DND-41 (cell line): ENCODE data around the gene PLS3.

ENCODE experiments used
- ATAC-seq: fragments of 200-7000 bp; cut with Tn5 transposase; 3 replicates; pipeline ENCODE4 v1.9.1; 2021; ENCODE audit warnings: low read depth; ENCODE audit not compliant: insufficient read depth
- DNase-seq: peaks from one replicate; pipeline ENCODE4 v3.0.0-alpha.2; 2020
- H2AFZ ChIP-seq: 2 replicates; pipeline ENCODE4 v1.6.0; 2012; ENCODE audit warnings: low read depth, low read length
- H3K27ac ChIP-seq: 2 replicates; pipeline ENCODE4 v1.5.1; 2012; ENCODE audit warnings: low read length, inconsistent platforms
- H3K27me3 ChIP-seq: fragments of 200-600 bp; sonication (generic); 2 replicates; pipeline ENCODE4 v1.6.0; 2012; ENCODE audit warnings: low read length, mild to moderate bottlenecking, inconsistent platforms; ENCODE audit not compliant: insufficient read depth, poor library complexity
- H3K36me3 ChIP-seq: 2 replicates; pipeline ENCODE4 v1.5.1; 2012; ENCODE audit warnings: low read length, inconsistent platforms; ENCODE audit not compliant: insufficient read depth
- H3K4me1 ChIP-seq: 2 replicates; pipeline ENCODE4 v1.5.1; 2012; ENCODE audit warnings: mild to moderate bottlenecking, low read length; ENCODE audit not compliant: insufficient read depth
- H3K4me2 ChIP-seq: 2 replicates; pipeline ENCODE4 v1.6.0; 2012; ENCODE audit warnings: mild to moderate bottlenecking, moderate library complexity, low read length, inconsistent platforms; ENCODE audit not compliant: insufficient read depth
- H3K4me3 ChIP-seq, 2 experiments: fragments of 200-600 bp in 1 of 2; shearing (Covaris generic) in 1 of 2; 2 replicates each; pipeline ENCODE4 v1.5.1; 2012 to 2016; ENCODE audit warnings: inconsistent platforms in 2 of 2, low read length in 2 of 2, mild to moderate bottlenecking in 2 of 2, low read depth in 1 of 2, moderate library complexity in 1 of 2
- H3K79me2 ChIP-seq: 2 replicates; pipeline ENCODE4 v1.6.0; 2012; ENCODE audit warnings: low read length, inconsistent platforms; ENCODE audit not compliant: insufficient read depth
- H3K9ac ChIP-seq: 2 replicates; pipeline ENCODE4 v1.6.0; 2012; ENCODE audit warnings: low read depth, mild to moderate bottlenecking, inconsistent platforms, low read length, moderate library complexity
- H3K9me3 ChIP-seq: 2 replicates; pipeline ENCODE4 v1.5.1; 2012; ENCODE audit warnings: low read length, moderate library complexity, mild to moderate bottlenecking, inconsistent platforms; ENCODE audit not compliant: insufficient read depth, severe bottlenecking
- H4K20me1 ChIP-seq: 2 replicates; pipeline ENCODE4 v1.6.0; 2012; ENCODE audit warnings: low read length; ENCODE audit not compliant: insufficient read depth
- EZH2 ChIP-seq: IDR thresholded peaks from 3 replicates; pipeline ENCODE4 v1.6.1; 2012; ENCODE audit warnings: borderline replicate concordance, low read depth, mild to moderate bottlenecking, moderate library complexity, low read length, inconsistent platforms; ENCODE audit not compliant: severe bottlenecking
- TF ChIP-seq, protein P1 (sequence below): IDR thresholded peaks from 2 replicates; pipeline ENCODE4 v1.5.1; 2012; ENCODE audit warnings: borderline replicate concordance, low read length, moderate library complexity, mild to moderate bottlenecking; ENCODE audit not compliant: poor library complexity, severe bottlenecking; ENCODE audit errors: extremely low read depth

PLS3 gene

DNA sequence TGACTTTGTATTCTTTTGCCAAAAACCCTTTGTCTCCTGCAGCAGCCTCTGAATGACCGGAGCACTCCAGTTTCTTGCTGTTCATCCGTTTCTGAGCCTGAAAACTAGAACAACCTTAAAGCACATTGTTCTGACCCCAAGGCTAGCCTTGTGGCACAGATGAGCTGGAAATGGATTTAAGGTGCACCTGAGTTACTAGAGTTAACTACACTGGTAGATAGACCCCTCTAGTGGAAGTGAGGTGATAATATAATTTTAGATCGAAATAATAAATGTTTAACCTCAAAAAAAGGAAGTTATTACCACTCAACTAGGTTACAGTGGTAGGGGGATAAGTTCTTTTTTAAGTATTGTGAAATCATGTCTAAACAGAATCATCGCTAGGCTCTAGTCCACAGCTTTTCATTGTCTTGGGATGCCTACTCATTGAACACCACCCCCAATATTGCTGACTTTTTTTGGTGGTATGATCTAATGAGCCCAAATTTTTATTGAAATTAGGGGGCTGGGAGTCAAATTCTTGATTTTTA, 2.7 kb downstream of the PLS3 start:
- no peak for TF ChIP-seq EZH2
- TF ChIP-seq, protein P1, sequence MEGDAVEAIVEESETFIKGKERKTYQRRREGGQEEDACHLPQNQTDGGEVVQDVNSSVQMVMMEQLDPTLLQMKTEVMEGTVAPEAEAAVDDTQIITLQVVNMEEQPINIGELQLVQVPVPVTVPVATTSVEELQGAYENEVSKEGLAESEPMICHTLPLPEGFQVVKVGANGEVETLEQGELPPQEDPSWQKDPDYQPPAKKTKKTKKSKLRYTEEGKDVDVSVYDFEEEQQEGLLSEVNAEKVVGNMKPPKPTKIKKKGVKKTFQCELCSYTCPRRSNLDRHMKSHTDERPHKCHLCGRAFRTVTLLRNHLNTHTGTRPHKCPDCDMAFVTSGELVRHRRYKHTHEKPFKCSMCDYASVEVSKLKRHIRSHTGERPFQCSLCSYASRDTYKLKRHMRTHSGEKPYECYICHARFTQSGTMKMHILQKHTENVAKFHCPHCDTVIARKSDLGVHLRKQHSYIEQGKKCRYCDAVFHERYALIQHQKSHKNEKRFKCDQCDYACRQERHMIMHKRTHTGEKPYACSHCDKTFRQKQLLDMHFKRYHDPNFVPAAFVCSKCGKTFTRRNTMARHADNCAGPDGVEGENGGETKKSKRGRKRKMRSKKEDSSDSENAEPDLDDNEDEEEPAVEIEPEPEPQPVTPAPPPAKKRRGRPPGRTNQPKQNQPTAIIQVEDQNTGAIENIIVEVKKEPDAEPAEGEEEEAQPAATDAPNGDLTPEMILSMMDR, result no peak
- H4K20me1 ChIP-seq, result no peaks in the 10 kb centered on the region
- H3K4me3 ChIP-seq, result no peak overlapping the region
- no peak overlapping the region for H3K27ac ChIP-seq
- no peaks in the 10 kb centered on the region for H3K79me2 ChIP-seq
- no peaks in the 10 kb centered on the region for H3K36me3 ChIP-seq
- ATAC-seq, result no peak
- H3K4me2 ChIP-seq, result no peak overlapping the region
- H3K9ac ChIP-seq, result no peak overlapping the region
- DNase-seq, result no peak
- no peaks in the 10 kb centered on the region for H3K4me1 ChIP-seq
- no peaks in the 10 kb centered on the region for H3K9me3 ChIP-seq
- no peak overlapping the region for H2AFZ ChIP-seq
- no peaks in the 10 kb centered on the region for H3K27me3 ChIP-seq

DNA sequence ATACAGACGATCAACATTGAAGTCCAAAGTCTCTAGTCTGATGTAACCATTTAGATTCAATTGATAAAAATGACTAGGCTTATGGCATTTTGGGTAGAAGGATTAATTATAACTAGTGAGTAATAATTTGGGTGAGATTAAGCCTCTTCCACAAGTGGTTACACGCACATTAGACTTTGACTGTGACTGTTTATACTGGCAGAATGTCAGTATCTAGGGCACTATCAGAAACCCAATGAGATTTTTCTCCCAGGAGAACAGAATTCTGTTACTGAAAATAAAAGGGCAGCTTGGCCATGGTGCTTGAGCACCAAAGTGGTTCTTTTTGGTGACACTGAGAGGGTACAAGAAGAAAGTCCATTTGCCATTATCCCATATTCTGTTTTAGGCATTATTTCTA, 3.3 kb downstream of the PLS3 start:
- H4K20me1 ChIP-seq, result no peaks in the 10 kb centered on the region
- no peak for TF ChIP-seq EZH2
- TF ChIP-seq, protein P1, result no peak
- H3K4me3 ChIP-seq, result no peak overlapping the region
- H3K27me3 ChIP-seq, result no peaks in the 10 kb centered on the region
- no peak overlapping the region for H3K4me2 ChIP-seq
- H3K9me3 ChIP-seq, result no peaks in the 10 kb centered on the region
- no peaks in the 10 kb centered on the region for H3K36me3 ChIP-seq
- H3K27ac ChIP-seq, result no peak overlapping the region
- H2AFZ ChIP-seq, result no peak overlapping the region
- ATAC-seq (no peak), DNase-seq (no peak)
- H3K4me1 ChIP-seq, result no peaks in the 10 kb centered on the region
- H3K9ac ChIP-seq, result no peak overlapping the region
- no peaks in the 10 kb centered on the region for H3K79me2 ChIP-seq

DNA sequence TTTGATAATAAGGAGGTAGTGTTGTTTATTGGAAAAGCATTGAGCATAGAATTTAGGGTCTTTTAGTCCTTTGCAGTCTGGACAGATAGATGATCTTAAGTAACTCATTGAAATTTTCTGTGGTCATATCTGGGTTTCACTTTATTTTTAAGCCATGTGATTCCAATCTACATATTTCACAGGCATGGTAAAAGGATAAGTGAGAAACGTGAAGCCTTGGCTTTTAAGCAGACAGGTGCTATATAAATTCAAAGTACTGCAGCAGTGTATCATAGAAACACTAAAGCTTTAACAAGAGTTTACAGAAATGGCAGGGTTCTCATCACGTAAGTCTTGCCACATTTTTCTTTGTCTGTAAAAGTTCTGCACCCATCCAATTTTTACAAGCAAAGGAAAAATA, 4.9 kb downstream of the PLS3 start:
- no peak for DNase-seq
- no peak overlapping the region for H3K9ac ChIP-seq
- H4K20me1 ChIP-seq, result no peaks in the 10 kb centered on the region
- H3K4me2 ChIP-seq, result no peak overlapping the region
- no peak overlapping the region for H3K27ac ChIP-seq
- TF ChIP-seq, protein P1, result no peak
- no peak for TF ChIP-seq EZH2
- no peaks in the 10 kb centered on the region for H3K27me3 ChIP-seq
- no peaks in the 10 kb centered on the region for H3K9me3 ChIP-seq
- no peak overlapping the region for H2AFZ ChIP-seq
- H3K36me3 ChIP-seq, result no peaks in the 10 kb centered on the region
- no peaks in the 10 kb centered on the region for H3K4me1 ChIP-seq
- H3K4me3 ChIP-seq, result no peak overlapping the region
- ATAC-seq, result no peak
- no peaks in the 10 kb centered on the region for H3K79me2 ChIP-seq

DNA sequence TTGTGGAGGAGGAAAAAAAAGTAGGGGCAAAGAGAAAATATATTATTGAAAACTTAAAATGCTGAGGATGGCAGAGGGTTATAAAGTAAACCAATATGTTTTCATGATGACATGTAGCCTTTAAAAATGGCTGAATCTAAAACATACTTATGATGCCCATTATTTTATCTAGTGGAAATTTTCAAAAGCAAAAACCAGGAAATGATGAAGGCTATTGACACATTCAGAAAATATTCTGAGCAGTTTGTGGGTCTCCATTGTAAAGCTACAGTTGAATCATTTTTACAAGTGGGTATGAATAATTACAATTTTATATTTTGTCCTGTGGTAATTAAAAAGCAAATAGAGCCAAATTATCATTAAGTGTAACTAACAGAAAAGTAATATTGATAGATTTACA, 10.7 kb downstream of the PLS3 start:
- DNase-seq (no peak), ATAC-seq (no peak)
- H3K27me3 ChIP-seq, result no peaks in the 10 kb centered on the region
- no peak overlapping the region for H3K4me2 ChIP-seq
- H3K4me1 ChIP-seq, result no peaks in the 10 kb centered on the region
- no peaks in the 10 kb centered on the region for H3K9me3 ChIP-seq
- H3K4me3 ChIP-seq, result no peak overlapping the region
- TF ChIP-seq, protein P1, result no peak
- no peak for TF ChIP-seq EZH2
- H4K20me1 ChIP-seq, result no peaks in the 10 kb centered on the region
- no peak overlapping the region for H3K27ac ChIP-seq
- no peaks in the 10 kb centered on the region for H3K79me2 ChIP-seq
- H3K36me3 ChIP-seq, result no peaks in the 10 kb centered on the region
- no peak overlapping the region for H2AFZ ChIP-seq
- no peak overlapping the region for H3K9ac ChIP-seq
